ENCODE results near the gene CXXC1. TPM values are rescaled to one million over a fixed set of nuclear protein-coding genes. Genes with fewer than 3 reads are reported as not detected.

Gene CXXC1
- total and polyA plus RNA-seq, 2 of the 13 experiments (the other 11 are each of a cell fraction or from before 2014, with no cell fraction given), result 32.9 to 39.0 TPM

DNA sequence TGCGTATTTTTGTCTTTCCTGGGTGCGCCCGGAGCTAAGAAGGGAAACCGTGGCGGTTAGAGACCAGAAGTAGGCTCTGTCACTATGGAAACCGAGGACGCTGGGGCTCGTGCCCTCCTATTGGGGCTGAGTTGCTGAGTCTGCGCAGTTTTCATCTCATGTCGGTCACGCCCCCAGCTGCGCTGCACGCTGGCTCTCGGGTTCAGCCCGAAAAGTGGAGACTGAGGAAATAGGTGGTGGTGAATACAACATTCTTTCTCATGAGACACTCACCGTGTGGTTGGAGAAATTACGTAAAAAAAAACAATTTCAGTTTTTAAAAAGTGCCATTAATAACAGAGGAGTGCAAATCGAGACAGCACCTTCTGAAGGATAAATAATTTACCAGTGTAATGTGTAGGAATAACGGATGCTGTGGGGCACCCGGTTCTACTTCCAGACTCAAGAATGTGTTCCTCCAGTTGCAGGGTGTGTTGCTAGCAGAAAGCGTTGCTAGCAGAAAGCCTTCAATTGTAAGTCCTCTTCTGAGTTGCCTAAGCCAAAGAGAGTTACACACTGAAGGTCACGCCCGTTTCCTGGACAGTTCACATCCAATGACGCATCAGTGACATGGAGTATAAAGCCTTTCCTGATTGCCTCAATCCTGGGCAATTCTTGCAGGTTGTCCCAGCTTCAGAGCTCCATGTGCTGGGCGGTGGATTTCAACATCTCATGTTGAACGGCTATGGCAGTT is 20.4 kb upstream of the CXXC1 start:
- Histone ChIP-seq H3K4me2 (ENCODE audit: low read depth, low read length) (peak overlapping the region; percentile 96), H3K4me1 (ENCODE audit: insufficient read depth, low read length) (peaks cover 37% of the 10 kb centered on the region), H2AFZ (ENCODE audit: low read length) (peak overlapping the region; percentile 70), H3K27ac (ENCODE audit: extremely low read length, insufficient read depth, low read length) (no peak overlapping the region), H3K9ac (ENCODE audit: insufficient read depth, low read depth, low read length) (peak overlapping the region; percentile 43), H4K20me1 (ENCODE audit: insufficient read depth, low read length) (no peaks in the 10 kb centered on the region), H3K36me3 (replicated peaks in 1 of 2; ENCODE audit: control insufficient read depth in 1 of 2, insufficient read depth in 2 of 2, low read length in 2 of 2) (no peaks in the 10 kb centered on the region), H3K9me3 (ENCODE audit: low read length) (peaks cover 7% of the 10 kb centered on the region), H3K79me2 (ENCODE audit: insufficient read depth, low read length) (no peaks in the 10 kb centered on the region), H3K27me3 (ENCODE audit: control insufficient read depth in 1 of 2, insufficient read depth in 2 of 2, low read length in 2 of 2) (no peaks in the 10 kb centered on the region), H3K4me3 (replicated peaks in 1 of 3; ENCODE audit: insufficient read depth in 1 of 3, low read depth in 2 of 3, low read length in 3 of 3) (peak overlapping the region; percentile 46 to 75 (median 71))
- peak; percentile 85 for DNase-seq (ENCODE audit: low spot score)
- intact Hi-C loops (cut with micrococcal nuclease; ENCODE audit: unreplicated experiment), result loop anchor here (2.0 to 5.0 kb wide), 3 partner anchors 19 to 49 kb away; partner anchors contain the start of gene CFAP53
- in situ Hi-C loops (cut with HindIII; ENCODE audit: extremely low pct_ligation_motif_present, low pct_unique_long_range_greater_than_20kb), result no loop called here
- peak; percentile 63 for FAIRE-seq
- no TSS peak for BruUV-seq (replicated peaks)
- 1% methylated on average over 19 of the region's 26 CpGs for WGBS (ENCODE audit: low lambda C conversion rate)
- peak; percentile 98 for ATAC-seq
- CTCF ChIA-PET (ENCODE audit: low intra/inter-chr PET ratio, low total read pairs), result no interaction called here
- POLR2A ChIA-PET, result interaction anchor here (1.1 to 3.5 kb wide), 3 partner anchors 25 to 67 kb away, joined by 4 to 15 read pairs (median 10); partner anchors contain the start of genes MBD1 and SKA1
- TF ChIP-seq RFX5 (IDR thresholded peaks at IDR 0.05; ENCODE audit: low read depth, low read length) (peak; percentile 90), KDM4B (CRISPR knock-in tag; IDR thresholded peaks at IDR 0.05) (no peak), MYPOP (CRISPR knock-in tag; IDR thresholded peaks at IDR 0.05) (0 out of 2 replicates have a peak, but pooled peaks have one; percentile 18), ZNF687 (CRISPR knock-in tag; IDR thresholded peaks at IDR 0.05) (peak; percentile 43), HMGXB3 (CRISPR knock-in tag; IDR thresholded peaks at IDR 0.05; ENCODE audit: borderline replicate concordance) (peak; percentile 97), MXD4 (CRISPR knock-in tag; IDR thresholded peaks at IDR 0.05) (peak; percentile 52), SAP130 (CRISPR knock-in tag; IDR thresholded peaks at IDR 0.05; ENCODE audit: low read depth) (peak; percentile 83), ELF1 (CRISPR knock-in tag; IDR thresholded peaks at IDR 0.05) (peak; percentile 54), STAG1 (CRISPR knock-in tag; IDR thresholded peaks at IDR 0.05) (no peak), MAX (IDR thresholded peaks at IDR 0.05) (peak; percentile 34; the same call in 1 of the 2 replicates)
- TF ChIP-seq, protein P1, sequence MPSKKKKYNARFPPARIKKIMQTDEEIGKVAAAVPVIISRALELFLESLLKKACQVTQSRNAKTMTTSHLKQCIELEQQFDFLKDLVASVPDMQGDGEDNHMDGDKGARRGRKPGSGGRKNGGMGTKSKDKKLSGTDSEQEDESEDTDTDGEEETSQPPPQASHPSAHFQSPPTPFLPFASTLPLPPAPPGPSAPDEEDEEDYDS (CRISPR knock-in tag; IDR thresholded peaks at IDR 0.05), result peak; percentile 52; the same call in 1 of the 2 replicates
- TF ChIP-seq, protein P2, sequence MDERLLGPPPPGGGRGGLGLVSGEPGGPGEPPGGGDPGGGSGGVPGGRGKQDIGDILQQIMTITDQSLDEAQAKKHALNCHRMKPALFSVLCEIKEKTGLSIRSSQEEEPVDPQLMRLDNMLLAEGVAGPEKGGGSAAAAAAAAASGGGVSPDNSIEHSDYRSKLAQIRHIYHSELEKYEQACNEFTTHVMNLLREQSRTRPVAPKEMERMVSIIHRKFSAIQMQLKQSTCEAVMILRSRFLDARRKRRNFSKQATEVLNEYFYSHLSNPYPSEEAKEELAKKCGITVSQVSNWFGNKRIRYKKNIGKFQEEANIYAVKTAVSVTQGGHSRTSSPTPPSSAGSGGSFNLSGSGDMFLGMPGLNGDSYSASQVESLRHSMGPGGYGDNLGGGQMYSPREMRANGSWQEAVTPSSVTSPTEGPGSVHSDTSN (CRISPR knock-in tag; IDR thresholded peaks at IDR 0.05), result peak; percentile 18; the same call in 1 of the 2 replicates
